H9 (cell line): ENCODE measurements around the gene KDM5D. TPM values are rescaled to one million over a fixed set of nuclear protein-coding genes. Genes with fewer than 3 reads are reported as not detected.

Experiments used
- DNase-seq: peaks from one replicate; pipeline ENCODE4 v3.0.0-alpha.2; 2017
- H2AFZ ChIP-seq: one replicate; pipeline ENCODE4 v1.6.1; 2013; ENCODE audit warnings: mild to moderate bottlenecking, low read length, control low read depth, moderate library complexity
- H2AK5ac ChIP-seq: 2 replicates; pipeline ENCODE4 v1.6.1; 2013; ENCODE audit warnings: low read length, control low read depth, mixed read lengths; ENCODE audit not compliant: insufficient read length
- H2BK120ac ChIP-seq: one replicate; pipeline ENCODE4 v1.6.1; 2013; ENCODE audit warnings: low read depth, mild to moderate bottlenecking, low read length, control low read depth, inconsistent platforms; ENCODE audit not compliant: poor library complexity, severe bottlenecking
- H2BK12ac ChIP-seq: 2 replicates; pipeline ENCODE4 v1.6.1; 2013; ENCODE audit warnings: low read length, control low read depth, mixed read lengths, low read depth; ENCODE audit not compliant: insufficient read length
- H2BK15ac ChIP-seq: 2 replicates; pipeline ENCODE4 v1.6.1; 2013; ENCODE audit warnings: low read depth, low read length, control low read depth
- H2BK20ac ChIP-seq: one replicate; pipeline ENCODE4 v1.6.1; 2013; ENCODE audit warnings: low read depth, mild to moderate bottlenecking, low read length, control low read depth, inconsistent platforms; ENCODE audit not compliant: poor library complexity, severe bottlenecking
- H2BK5ac ChIP-seq: 2 replicates; pipeline ENCODE4 v1.6.1; 2013; ENCODE audit warnings: low read length, control low read depth, mixed read lengths; ENCODE audit not compliant: insufficient read length
- H3K14ac ChIP-seq: 2 replicates; pipeline ENCODE4 v1.6.1; 2013; ENCODE audit warnings: low read length, control low read depth; ENCODE audit not compliant: insufficient read depth
- H3K18ac ChIP-seq: 2 replicates; pipeline ENCODE4 v1.6.1; 2013; ENCODE audit warnings: low read depth, mild to moderate bottlenecking, mixed read lengths, low read length, control low read depth; ENCODE audit not compliant: insufficient read length
- H3K23ac ChIP-seq: 2 replicates; pipeline ENCODE4 v1.6.1; 2013; ENCODE audit warnings: low read length, control low read depth, mixed read lengths, low read depth; ENCODE audit not compliant: insufficient read length
- H3K23me2 ChIP-seq: 2 replicates; pipeline ENCODE4 v1.6.1; 2013; ENCODE audit warnings: low read depth, mild to moderate bottlenecking, mixed read lengths, low read length, control low read depth; ENCODE audit not compliant: insufficient read length, poor library complexity, severe bottlenecking
- H3K27ac ChIP-seq: 2 replicates; pipeline ENCODE4 v1.5.1; 2013; ENCODE audit warnings: low read length, control low read depth, mixed read lengths, low read depth; ENCODE audit not compliant: insufficient read length
- H3K27me3 ChIP-seq: 2 replicates; pipeline ENCODE4 v1.6.1; 2013; ENCODE audit warnings: low read length, control low read depth, inconsistent platforms; ENCODE audit not compliant: insufficient read depth
- H3K4ac ChIP-seq: 2 replicates; pipeline ENCODE4 v1.6.1; 2013; ENCODE audit warnings: low read depth, mild to moderate bottlenecking, control low read depth, inconsistent platforms, low read length, moderate library complexity
- H3K4me1 ChIP-seq: 2 replicates; pipeline ENCODE4 v1.6.1; 2013; ENCODE audit warnings: low read length, control low read depth, inconsistent platforms; ENCODE audit not compliant: insufficient read depth
- H3K4me2 ChIP-seq: 2 replicates; pipeline ENCODE4 v1.6.1; 2013; ENCODE audit warnings: low read length, control low read depth, mixed read lengths; ENCODE audit not compliant: insufficient read length, insufficient read depth
- H3K56ac ChIP-seq: 2 replicates; pipeline ENCODE4 v1.6.1; 2013; ENCODE audit warnings: low read depth, mild to moderate bottlenecking, mixed read lengths, low read length, control low read depth; ENCODE audit not compliant: insufficient read length
- H3K79me1 ChIP-seq: 2 replicates; pipeline ENCODE4 v1.6.1; 2013; ENCODE audit warnings: low read depth, mild to moderate bottlenecking, moderate library complexity, low read length, control low read depth, inconsistent platforms; ENCODE audit not compliant: insufficient read depth, poor library complexity, severe bottlenecking
- H3K79me2 ChIP-seq: 2 replicates; pipeline ENCODE4 v1.6.1; 2013; ENCODE audit warnings: low read length, control low read depth, inconsistent platforms; ENCODE audit not compliant: insufficient read depth
- H3K9ac ChIP-seq: 2 replicates; pipeline ENCODE4 v1.6.1; 2013; ENCODE audit warnings: low read length, control low read depth, mixed read lengths; ENCODE audit not compliant: insufficient read length; ENCODE audit errors: extremely low read depth
- H3K9me3 ChIP-seq: one replicate; pipeline ENCODE4 v1.6.1; 2013; ENCODE audit warnings: low read depth, low read length, inconsistent platforms; ENCODE audit not compliant: control insufficient read depth
- H3T11ph ChIP-seq: one replicate; pipeline ENCODE4 v1.6.1; 2013; ENCODE audit warnings: mild to moderate bottlenecking, low read length, control low read depth, inconsistent platforms
- H4K20me1 ChIP-seq: one replicate; pipeline ENCODE4 v1.6.1; 2013; ENCODE audit not compliant: control insufficient read depth, insufficient read length, insufficient read depth
- H4K5ac ChIP-seq: 2 replicates; pipeline ENCODE4 v1.6.1; 2013; ENCODE audit warnings: low read depth, mild to moderate bottlenecking, mixed read lengths, low read length, control low read depth; ENCODE audit not compliant: insufficient read length
- H4K8ac ChIP-seq: replicated peaks from 2 replicates; pipeline ENCODE4 v1.6.1; 2013; ENCODE audit warnings: low read length, control low read depth, mixed read lengths, low read depth; ENCODE audit not compliant: insufficient read length
- H4K91ac ChIP-seq: 2 replicates; pipeline ENCODE4 v1.6.1; 2013; ENCODE audit warnings: low read depth, mild to moderate bottlenecking, moderate library complexity, mixed read lengths, low read length, control low read depth; ENCODE audit not compliant: insufficient read length
- H3K27ac Mint-ChIP-seq, 3 experiments: 2 replicates in 2 of 3; 3 replicates in 1 of 3; pipeline ENCODE4 v1.8.0; 2020 to 2021; ENCODE audit warnings: mixed read lengths in 3 of 3, mild to moderate bottlenecking in 1 of 3, moderate library complexity in 1 of 3
- H3K27me3 Mint-ChIP-seq: 2 replicates; pipeline ENCODE4 v1.8.0; 2021; ENCODE audit warnings: low read depth, mild to moderate bottlenecking, moderate library complexity, mixed read lengths
- H3K36me3 Mint-ChIP-seq, 3 experiments: 2 replicates in 2 of 3; 3 replicates in 1 of 3; pipeline ENCODE4 v1.8.0; 2020 to 2021; ENCODE audit warnings: low read depth in 3 of 3, mixed read lengths in 3 of 3; ENCODE audit not compliant: insufficient read depth in 1 of 3
- H3K4me1 Mint-ChIP-seq, 2 experiments: 2 replicates each; pipeline ENCODE4 v1.8.0; 2020; ENCODE audit warnings: mixed read lengths in 2 of 2
- H3K4me3 Mint-ChIP-seq, 2 experiments: 2 replicates in 1 of 2; 3 replicates in 1 of 2; pipeline ENCODE4 v1.8.0; 2020 to 2021; ENCODE audit warnings: mild to moderate bottlenecking in 2 of 2, mixed read lengths in 2 of 2, moderate library complexity in 1 of 2
- H3K9me3 Mint-ChIP-seq, 2 experiments: 2 replicates in 1 of 2; 3 replicates in 1 of 2; pipeline ENCODE4 v1.8.0; 2020; ENCODE audit warnings: mild to moderate bottlenecking in 2 of 2, mixed read lengths in 2 of 2, moderate library complexity in 1 of 2
- CTCF ChIP-seq: fragments of 200-600 bp; sonication (generic); conservative IDR thresholded peaks from 3 replicates; pipeline ENCODE4 v1.8.0; 2021; ENCODE audit warnings: antibody characterized with exemption, mild to moderate bottlenecking
- WGBS: extraction: QIAGEN DNeasy Blood & Tissue Kit; methylation state at CpG from one replicate; pipeline ENCODE4 v1.1.7; 2013; ENCODE audit warnings: missing lambda C conversion rate, low lambda C conversion rate, mixed read lengths; ENCODE audit not compliant: insufficient read length; ENCODE audit errors: extremely low coverage; 5-methylcytosine and 5-hydroxymethylcytosine counted together
- total RNA-seq: library from RNA; stranded (reverse); gene quantifications from 2 replicates; pipeline ENCODE4 v1.2.1, GENCODE V29; 2021

The KDM5D gene
- total RNA-seq, 1 experiment from 2014 or later, result not detected

- Histone ChIP-seq H3T11ph (no peak overlapping the region), H3K27ac (no peak overlapping the region), H3K79me1 (no peaks in the 10 kb centered on the region), H2BK120ac (no peak overlapping the region), H2BK12ac (no peak overlapping the region), H4K20me1 (no peaks in the 10 kb centered on the region), H3K27me3 (no peaks in the 10 kb centered on the region), H3K9me3 (no peaks in the 10 kb centered on the region), H2BK5ac (no peak overlapping the region), H3K23ac (no peak overlapping the region), H3K9ac (no peak overlapping the region), H3K79me2 (no peaks in the 10 kb centered on the region), H2BK15ac (no peak overlapping the region), H3K23me2 (no peaks in the 10 kb centered on the region), H3K56ac (no peak overlapping the region), H4K91ac (no peak overlapping the region), H3K4ac (no peak overlapping the region), H2AK5ac (no peak overlapping the region), H4K8ac (no peak overlapping the region), H2BK20ac (no peak overlapping the region), H3K4me1 (no peaks in the 10 kb centered on the region), H3K4me2 (no peak overlapping the region), H2AFZ (no peak overlapping the region), H4K5ac (no peak overlapping the region), H3K18ac (no peak overlapping the region), H3K14ac (no peak overlapping the region)
- Mint-ChIP-seq H3K9me3 (no peaks in the 10 kb centered on the region), H3K4me1 (no peaks in the 10 kb centered on the region), H3K27ac (no peak overlapping the region), H3K4me3 (no peak overlapping the region), H3K36me3 (no peaks in the 10 kb centered on the region), H3K27me3 (no peaks in the 10 kb centered on the region)
- TF ChIP-seq CTCF, result no peak
- DNase-seq, result no peak
- no CpG with 5 or more reads among the region's 5 CpGs for WGBS
Measured at GRCh38 chrY:19715226-19715625, 29.3 kb downstream of the KDM5D start.
